RWPE2 (cell line): ENCODE results near the gene DROSHA.

ENCODE experiments used
- ATAC-seq: fragments of 200-7000 bp; cut with Tn5 transposase; 3 replicates; pipeline ENCODE4 v1.9.1; 2021; ENCODE audit warnings: low read depth
- DNase-seq: peaks from one replicate; pipeline ENCODE4 v3.0.0-alpha.2; 2020; ENCODE audit warnings: low spot score
- H3K27ac ChIP-seq: fragments of 450-650 bp; 2 replicates; pipeline ENCODE4 v1.5.1; 2017; ENCODE audit warnings: mild to moderate bottlenecking; ENCODE audit not compliant: poor library complexity, severe bottlenecking
- H3K27me3 ChIP-seq: fragments of 250-450 bp; sonication (Bioruptor Pico); 2 replicates; pipeline ENCODE4 v1.5.1; 2021; ENCODE audit warnings: mild to moderate bottlenecking, moderate library complexity; ENCODE audit not compliant: insufficient read depth, poor library complexity, severe bottlenecking
- H3K36me3 ChIP-seq: fragments of 250-450 bp; sonication (Bioruptor Pico); 2 replicates; pipeline ENCODE4 v1.5.1; 2020; ENCODE audit warnings: low read depth, mild to moderate bottlenecking, moderate library complexity
- H3K4me1 ChIP-seq: fragments of 250-450 bp; sonication (Bioruptor Pico); 2 replicates; pipeline ENCODE4 v1.5.1; 2021; ENCODE audit warnings: mild to moderate bottlenecking, moderate library complexity; ENCODE audit not compliant: insufficient read depth, poor library complexity, severe bottlenecking
- H3K4me3 ChIP-seq: fragments of 250-450 bp; sonication (Bioruptor Pico); 2 replicates; pipeline ENCODE4 v1.5.1; 2021; ENCODE audit warnings: mild to moderate bottlenecking, moderate library complexity; ENCODE audit not compliant: severe bottlenecking
- H3K9me3 ChIP-seq: fragments of 250-450 bp; sonication (Bioruptor Pico); 2 replicates; pipeline ENCODE4 v1.5.1; 2021; ENCODE audit warnings: mild to moderate bottlenecking, moderate library complexity; ENCODE audit not compliant: severe bottlenecking
- CTCF ChIP-seq: fragments of 450-650 bp; IDR thresholded peaks from one replicate; pipeline ENCODE4 v1.5.1; 2017; ENCODE audit warnings: mild to moderate bottlenecking, moderate library complexity; ENCODE audit not compliant: poor library complexity, severe bottlenecking

DROSHA gene

DNA sequence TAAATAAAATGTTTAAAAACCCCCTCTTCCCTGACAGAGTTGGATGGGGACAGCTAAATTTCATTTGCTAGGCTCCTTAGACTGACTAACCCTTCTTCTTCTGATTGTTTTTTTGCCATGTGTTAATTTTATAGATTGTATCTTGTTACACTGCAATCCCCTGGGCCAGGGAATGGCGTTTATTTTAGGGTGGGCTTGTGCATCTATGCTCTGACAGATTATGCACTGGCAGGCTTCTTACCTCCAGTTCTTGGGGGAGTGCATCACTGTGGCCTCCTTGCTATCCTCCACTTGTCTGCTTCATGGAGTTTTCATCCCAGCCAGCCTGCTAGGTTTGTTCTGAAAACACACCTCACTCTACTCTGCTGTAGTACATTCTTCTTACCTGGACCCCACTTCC, 159.8 kb downstream of the DROSHA start:
- H3K9me3 ChIP-seq: no peaks in the 10 kb centered on the region
- no peak overlapping the region for H3K4me3 ChIP-seq
- DNase-seq: no peak
- H3K27me3 ChIP-seq: peaks cover 4% of the 10 kb centered on the region
- no peak overlapping the region for H3K27ac ChIP-seq
- no peak for ATAC-seq
- TF ChIP-seq CTCF: no peak
- no peaks in the 10 kb centered on the region for H3K36me3 ChIP-seq
- H3K4me1 ChIP-seq: no peaks in the 10 kb centered on the region

DNA sequence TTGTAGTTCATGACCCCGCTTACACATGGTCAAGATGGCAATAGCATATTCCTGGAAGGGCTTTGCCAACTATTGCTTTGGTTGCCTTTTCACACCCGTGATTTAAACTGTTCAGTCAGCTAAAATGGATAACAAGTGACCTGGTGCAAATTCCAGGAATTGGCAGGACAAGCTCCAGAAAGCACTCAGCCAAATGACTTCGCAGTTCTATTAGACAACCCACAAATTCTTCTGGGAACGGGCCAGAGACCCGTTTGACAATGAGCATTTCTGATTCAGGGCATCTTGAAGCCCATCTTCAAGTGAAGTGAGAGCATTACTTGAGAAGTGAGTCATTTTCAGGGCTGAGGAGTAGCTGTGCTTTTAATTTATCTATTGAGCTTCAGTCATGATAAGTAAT, 165.0 kb downstream of the DROSHA start:
- Histone ChIP-seq H3K4me3 (no peak overlapping the region), H3K27ac (no peak overlapping the region), H3K36me3 (no peaks in the 10 kb centered on the region), H3K9me3 (no peaks in the 10 kb centered on the region), H3K4me1 (no peaks in the 10 kb centered on the region), H3K27me3 (peaks cover 4% of the 10 kb centered on the region)
- TF ChIP-seq CTCF: no peak
- ATAC-seq: no peak
- no peak for DNase-seq

GRCh38 chr5:31365776-31366175, 166.1 kb downstream of the DROSHA start:
- TF ChIP-seq CTCF: no peak
- Histone ChIP-seq H3K4me1 (peaks cover 6% of the 10 kb centered on the region), H3K27ac (no peak overlapping the region), H3K9me3 (no peaks in the 10 kb centered on the region), H3K36me3 (no peaks in the 10 kb centered on the region), H3K4me3 (no peak overlapping the region), H3K27me3 (no peaks in the 10 kb centered on the region)
- ATAC-seq (no peak), DNase-seq (no peak)

DNA sequence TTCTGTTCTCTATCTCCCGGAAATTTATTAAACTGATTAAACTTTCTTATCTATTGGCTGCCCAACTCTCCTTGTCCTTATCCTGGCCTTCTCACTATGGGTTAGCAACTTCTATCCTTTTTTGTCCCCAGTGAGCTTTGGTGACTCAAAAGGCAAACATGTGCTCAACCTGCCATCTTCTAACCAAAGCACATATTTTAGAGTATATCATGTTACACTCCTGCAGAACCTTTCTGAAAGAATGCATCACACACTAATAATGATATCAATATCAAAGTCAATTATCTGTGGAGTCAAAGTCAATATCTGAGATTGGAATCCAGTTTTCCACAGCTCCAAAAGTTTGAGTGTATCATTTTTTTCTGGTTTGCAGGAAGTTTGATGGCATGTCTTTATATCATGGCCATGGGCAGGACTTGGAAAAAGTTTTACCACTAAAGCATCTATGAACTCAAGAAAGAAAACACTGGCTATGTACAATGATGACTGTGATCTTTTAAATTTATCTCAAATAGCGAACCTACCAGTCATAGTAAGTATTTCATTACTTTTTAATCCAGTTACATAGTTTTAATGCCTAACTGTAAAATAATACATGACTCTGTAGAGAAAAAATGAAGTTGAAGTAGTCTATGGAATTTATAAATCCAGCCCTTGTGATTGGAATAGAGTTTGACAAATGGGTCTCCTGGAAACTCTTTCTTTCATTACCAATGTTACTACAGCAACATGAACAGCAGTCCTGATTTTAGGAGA, 166.8 kb downstream of the DROSHA start:
- H3K9me3 ChIP-seq: no peaks in the 10 kb centered on the region
- peaks cover 6% of the 10 kb centered on the region for H3K4me1 ChIP-seq
- no peak overlapping the region for H3K27ac ChIP-seq
- ATAC-seq: peak; percentile 20; the same call in 2 of the 3 replicates
- H3K36me3 ChIP-seq: no peaks in the 10 kb centered on the region
- no peak for DNase-seq
- no peaks in the 10 kb centered on the region for H3K27me3 ChIP-seq
- no peak overlapping the region for H3K4me3 ChIP-seq
- TF ChIP-seq CTCF: no peak

DNA sequence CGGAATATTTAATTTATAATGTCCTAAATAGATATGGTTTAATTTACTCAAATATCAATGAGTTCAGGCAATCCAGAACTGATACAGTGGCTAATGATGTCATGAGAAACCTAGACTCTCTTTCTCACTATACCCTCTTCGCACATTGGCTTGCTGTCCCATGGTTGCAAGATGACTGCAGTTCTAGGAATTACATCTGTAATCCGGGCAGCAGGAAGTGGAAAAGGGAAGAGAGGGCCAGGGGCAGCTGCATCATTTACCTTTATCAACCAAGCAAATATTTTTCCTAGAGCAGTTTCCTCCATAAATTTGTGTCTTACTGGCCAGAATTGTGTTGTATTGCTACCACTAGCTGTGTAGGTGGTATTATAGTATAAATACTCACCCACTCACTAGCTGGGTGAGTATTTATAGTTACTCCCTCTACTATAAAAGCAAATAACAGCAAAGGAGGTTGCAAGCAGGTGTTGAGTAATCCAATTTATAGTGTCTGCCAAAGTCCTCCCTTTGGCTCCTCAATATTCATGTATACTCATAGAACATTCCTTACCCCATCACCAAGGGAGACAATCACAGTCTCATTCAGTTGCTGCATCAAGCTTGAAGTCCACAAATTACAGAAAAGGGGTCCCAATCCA, 168.8 kb downstream of the DROSHA start:
- H3K27ac ChIP-seq: no peak overlapping the region
- no peak for TF ChIP-seq CTCF

More for the DNA sequence above, 168.8 kb downstream of the DROSHA start:
- H3K9me3 ChIP-seq: no peaks in the 10 kb centered on the region
- no peaks in the 10 kb centered on the region for H3K27me3 ChIP-seq
- ATAC-seq (no peak), DNase-seq (no peak)
- H3K4me3 ChIP-seq: no peak overlapping the region
- no peaks in the 10 kb centered on the region for H3K36me3 ChIP-seq
- peaks cover 6% of the 10 kb centered on the region for H3K4me1 ChIP-seq
